ENCODE data around the gene ANKS3. TPM values are rescaled to one million over a fixed set of nuclear protein-coding genes. Genes with fewer than 3 reads are reported as not detected.

The ANKS3 gene
- total and polyA plus RNA-seq, 10 of the 15 experiments (the other 5 are each of a cell fraction or from before 2014, with no cell fraction given), result 0.29 to 14.2 (median 8.5) TPM

- TF ChIP-seq BHLHE40 (IDR thresholded peaks at IDR 0.05; ENCODE audit: borderline replicate concordance in 1 of 2, low read depth in 2 of 2, low read length in 1 of 2), result no peak
- no peak for TF ChIP-seq SKIL (IDR thresholded peaks at IDR 0.05; ENCODE audit: low read depth, poor library complexity, severe bottlenecking)
- TF ChIP-seq SUZ12 (IDR thresholded peaks at IDR 0.05; ENCODE audit: unreplicated experiment), result no peak
- no peak for TF ChIP-seq MXI1 (IDR thresholded peaks at IDR 0.05; ENCODE audit: low read depth, low read length)
- TF ChIP-seq SRF (IDR thresholded peaks at IDR 0.05; ENCODE audit: low read depth in 2 of 2, low read length in 2 of 2), result no peak
- no peak for TF ChIP-seq RB1 (IDR thresholded peaks at IDR 0.05; ENCODE audit: borderline replicate concordance)
- TF ChIP-seq EED (IDR thresholded peaks at IDR 0.05; ENCODE audit: low read depth), result no peak
- TF ChIP-seq TBL1XR1 (IDR thresholded peaks at IDR 0.05; ENCODE audit: low read depth, low read length), result no peak
Measured at GRCh38 chr16:4647644-4647980, 86.5 kb downstream of the ANKS3 start (continued).

GRCh38 chr16:4646773-4647643 lies 87.1 kb downstream of the ANKS3 start:
- 93% methylated on average over 21 of the region's 22 CpGs for WGBS (ENCODE audit: insufficient coverage, insufficient replicate concordance, low lambda C conversion rate, missing lambda C conversion rate)
- H3K36me3 ChIP-seq (ENCODE audit: control insufficient read depth in 2 of 2, insufficient read depth in 2 of 2, low read length in 1 of 2), result peaks cover 7 to 19% of the 10 kb centered on the region in 2 experiments; a peak in 3 of 4 replicates
- SMC1A ChIA-PET (ENCODE audit: uncharacterized antibody, unreplicated experiment), result no interaction called here
- H2AFZ ChIP-seq (ENCODE audit: control insufficient read depth, low read depth, low read length), result no peak overlapping the region
- CTCF ChIA-PET, result no interaction called here
- no peak overlapping the region for H3K4me3 ChIP-seq
- intact Hi-C loops (cut with micrococcal nuclease; ENCODE audit: unreplicated experiment) (no loop called here), in situ Hi-C loops (cut with MboI) (no loop called here)
- H3K27me3 ChIP-seq (replicated peaks in 1 of 2; ENCODE audit: control insufficient read depth in 2 of 2, insufficient read depth in 2 of 2, low read length in 1 of 2), result no peaks in the 10 kb centered on the region
- H3K27ac ChIP-seq (ENCODE audit: control insufficient read depth, insufficient read depth), result no peak overlapping the region
- H3K79me2 ChIP-seq (ENCODE audit: control insufficient read depth, insufficient read depth, low read length), result peaks cover 7% of the 10 kb centered on the region
- DNase-seq (ENCODE audit: low read depth, low spot score), result no peak
- H3K9ac ChIP-seq (ENCODE audit: control insufficient read depth, insufficient read depth, low read length), result no peak overlapping the region
- POLR2A ChIA-PET, result no interaction called here
- ATAC-seq, result no peak
- RAD21 ChIA-PET (ENCODE audit: unreplicated experiment), result no interaction called here
- H3K9me3 ChIP-seq (replicated peaks; ENCODE audit: control insufficient read depth, insufficient read depth, low read length), result no peaks in the 10 kb centered on the region
- no peak for FAIRE-seq
- H3K4me1 ChIP-seq (ENCODE audit: control insufficient read depth, insufficient read depth, low read length), result no peaks in the 10 kb centered on the region
- no peaks in the 10 kb centered on the region for H4K20me1 ChIP-seq (ENCODE audit: control insufficient read depth, insufficient read depth)
- H3K4me2 ChIP-seq (ENCODE audit: control insufficient read depth, insufficient read depth), result no peak overlapping the region
- TF ChIP-seq POLR2A (IDR thresholded peaks at IDR 0.05; ENCODE audit: low read depth, low read length) (0 out of 2 replicates have a peak, but pooled peaks have one; percentile 25), ZNF687 (IDR thresholded peaks at IDR 0.05) (no peak)
- no TSS peak for BruUV-seq (replicated peaks)
